Nephron progenitor cell (in vitro differentiated cells): ENCODE data around the gene FARSA.

Source experiments
- DNase-seq: peaks from one replicate; pipeline ENCODE4 v3.0.0; 2021
- H3K27ac Mint-ChIP-seq: 2 replicates; pipeline ENCODE4 v1.8.0; 2021; ENCODE audit warnings: mild to moderate bottlenecking, moderate library complexity, mixed read lengths
- H3K27me3 Mint-ChIP-seq: 2 replicates; pipeline ENCODE4 v1.8.0; 2021; ENCODE audit warnings: mild to moderate bottlenecking, low read depth, mixed read lengths; ENCODE audit not compliant: poor library complexity
- H3K36me3 Mint-ChIP-seq: 2 replicates; pipeline ENCODE4 v1.8.0; 2021; ENCODE audit warnings: low read depth, mixed read lengths
- H3K4me1 Mint-ChIP-seq: 2 replicates; pipeline ENCODE4 v1.8.0; 2021; ENCODE audit warnings: mixed read lengths
- H3K4me3 Mint-ChIP-seq: 2 replicates; pipeline ENCODE4 v1.8.0; 2021; ENCODE audit warnings: mild to moderate bottlenecking, moderate library complexity, mixed read lengths
- H3K9me3 Mint-ChIP-seq: 2 replicates; pipeline ENCODE4 v1.8.0; 2021; ENCODE audit warnings: mild to moderate bottlenecking, moderate library complexity, mixed read lengths
- CTCF ChIP-seq: fragments of 200-600 bp; sonication (generic); IDR thresholded peaks from 2 replicates; pipeline ENCODE4 v1.5.0; 2021; ENCODE audit warnings: antibody characterized with exemption

Gene FARSA

GRCh38 chr19:12949363-12950283, 16.1 kb upstream of the FARSA start:
- Mint-ChIP-seq H3K27ac (peak overlapping the region; percentile 57), H3K4me3 (no peak overlapping the region), H3K9me3 (no peaks in the 10 kb centered on the region), H3K4me1 (peaks cover 37% of the 10 kb centered on the region), H3K36me3 (peaks cover 39% of the 10 kb centered on the region), H3K27me3 (no peaks in the 10 kb centered on the region)
- TF ChIP-seq CTCF = no peak
- no peak for DNase-seq

GRCh38 chr19:12948612-12949362, 15.3 kb upstream of the FARSA start:
- Mint-ChIP-seq H3K4me1 (peaks cover 35% of the 10 kb centered on the region), H3K27ac (no peak overlapping the region), H3K9me3 (no peaks in the 10 kb centered on the region), H3K27me3 (no peaks in the 10 kb centered on the region), H3K4me3 (no peak overlapping the region), H3K36me3 (peaks cover 47% of the 10 kb centered on the region)
- no peak for DNase-seq
- no peak for TF ChIP-seq CTCF

- Mint-ChIP-seq H3K27me3 (no peaks in the 10 kb centered on the region), H3K36me3 (peaks cover 56% of the 10 kb centered on the region), H3K9me3 (no peaks in the 10 kb centered on the region), H3K27ac (peak overlapping the region; percentile 61), H3K4me3 (peak overlapping the region; percentile 92), H3K4me1 (peaks cover 43% of the 10 kb centered on the region)
- TF ChIP-seq CTCF = no peak
- no peak for DNase-seq
These were observed 14.4 kb upstream of the FARSA start for GRCh38 chr19:12947702-12948611.

GRCh38 chr19:12946731-12947496, 13.4 kb upstream of the FARSA start:
- Mint-ChIP-seq H3K4me1 (peaks cover 53% of the 10 kb centered on the region), H3K4me3 (peak overlapping the region; percentile 92), H3K36me3 (peaks cover 65% of the 10 kb centered on the region), H3K9me3 (no peaks in the 10 kb centered on the region), H3K27me3 (no peaks in the 10 kb centered on the region), H3K27ac (peak overlapping the region; percentile 98)
- DNase-seq = no peak
- no peak for TF ChIP-seq CTCF

- no peaks in the 10 kb centered on the region for H3K9me3 Mint-ChIP-seq
- H3K27me3 Mint-ChIP-seq = no peaks in the 10 kb centered on the region
- H3K4me1 Mint-ChIP-seq = peaks cover 53% of the 10 kb centered on the region
- peak overlapping the region; percentile 98 for H3K27ac Mint-ChIP-seq
- no peak for TF ChIP-seq CTCF
- peak overlapping the region; percentile 92 for H3K4me3 Mint-ChIP-seq
- peak; percentile 82 for DNase-seq
- H3K36me3 Mint-ChIP-seq = peaks cover 65% of the 10 kb centered on the region
These were observed 12.7 kb upstream of the FARSA start for GRCh38 chr19:12946092-12946721.
